Activated naive CD8-positive, alpha-beta T cell treated with anti-CD3 and anti-CD28 coated beads, Interleukin-2, amount 50 U/mL, for 24 hours (primary cell): ENCODE measurements around the gene RNLS.
"Not testable (repeated sequence)": the region's sequence is repeated elsewhere in the genome, so short reads cannot be mapped to it uniquely, and the experiment has no call there.

Experiments used
- ATAC-seq: fragments of 150-1000 bp; cut with Tn5 transposase; one replicate; pipeline ENCODE4 v1.10.0; 2021
- DNase-seq: peaks from one replicate; pipeline ENCODE4 v3.0.0; 2021
- H3K27ac Mint-ChIP-seq: one replicate; pipeline ENCODE4 v1.8.0; 2021; ENCODE audit warnings: mild to moderate bottlenecking, mixed read lengths
- H3K27me3 Mint-ChIP-seq: one replicate; pipeline ENCODE4 v1.8.0; 2021; ENCODE audit warnings: mixed read lengths
- H3K36me3 Mint-ChIP-seq: one replicate; pipeline ENCODE4 v1.8.0; 2021; ENCODE audit warnings: low read depth, mixed read lengths
- H3K4me1 Mint-ChIP-seq: one replicate; pipeline ENCODE4 v1.8.0; 2021; ENCODE audit warnings: mixed read lengths
- H3K4me3 Mint-ChIP-seq: one replicate; pipeline ENCODE4 v1.8.0; 2021; ENCODE audit warnings: mild to moderate bottlenecking, moderate library complexity, mixed read lengths
- H3K9me3 Mint-ChIP-seq: one replicate; pipeline ENCODE4 v1.8.0; 2021; ENCODE audit warnings: mixed read lengths

Gene RNLS

DNA sequence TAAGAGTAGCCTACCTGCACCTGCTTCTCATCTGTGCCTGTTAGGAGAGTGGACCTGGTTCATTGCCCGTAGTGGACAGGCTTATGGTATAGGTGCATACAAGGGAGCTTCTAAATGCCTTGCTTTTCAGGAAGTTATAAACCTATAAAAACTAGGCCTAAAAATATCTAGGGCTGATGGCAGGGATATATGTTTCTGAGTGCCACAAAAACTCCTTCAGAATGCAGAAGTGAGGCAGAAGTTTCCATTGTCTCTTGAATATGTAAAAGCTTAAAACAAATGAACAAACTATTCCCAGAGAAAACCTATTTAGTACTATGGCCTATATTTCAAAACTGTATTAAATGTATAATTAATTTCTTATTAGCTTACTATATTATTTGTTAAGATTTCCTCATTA lies 91.8 kb downstream of the RNLS start:
- H3K9me3 Mint-ChIP-seq, result peaks cover 3% of the 10 kb centered on the region
- H3K36me3 Mint-ChIP-seq, result no peaks in the 10 kb centered on the region
- no peaks in the 10 kb centered on the region for H3K27me3 Mint-ChIP-seq
- ATAC-seq (no peak), DNase-seq (no peak)
- no peak overlapping the region for H3K4me3 Mint-ChIP-seq
- no peak overlapping the region for H3K27ac Mint-ChIP-seq
- H3K4me1 Mint-ChIP-seq, result peaks cover 23% of the 10 kb centered on the region

DNA sequence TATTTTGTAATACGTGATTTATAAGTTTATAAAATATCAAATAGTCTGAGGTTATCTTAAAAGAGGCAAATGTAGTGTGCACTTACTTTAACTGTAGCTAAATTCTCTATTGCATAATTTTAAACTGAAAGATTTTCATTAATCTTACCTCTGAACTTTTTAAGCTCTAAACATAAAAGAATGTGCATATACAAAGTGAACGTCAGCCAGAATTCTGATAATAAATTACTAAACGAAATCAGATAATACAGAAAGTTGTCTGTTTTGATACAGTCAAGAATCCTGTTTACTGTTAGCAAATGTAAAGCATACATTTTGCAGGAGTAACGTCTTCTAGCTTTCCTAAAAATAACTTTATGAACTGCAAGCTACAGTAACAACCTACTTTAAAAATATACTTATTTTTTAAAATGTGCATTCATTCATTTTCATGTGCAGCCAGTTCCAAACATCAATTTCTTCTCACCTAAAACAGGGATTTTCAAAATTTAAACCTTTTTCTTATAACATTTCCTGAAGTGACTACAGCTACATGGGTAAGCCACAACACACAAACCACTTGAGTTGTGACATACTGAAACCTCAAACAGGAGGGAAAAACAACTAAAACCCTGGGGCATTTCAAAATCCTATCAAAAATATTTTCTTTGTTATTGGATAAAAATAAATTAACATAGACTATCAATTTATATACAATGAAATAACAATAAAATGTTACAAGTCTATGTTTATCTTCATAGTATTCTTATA lies 92.7 kb downstream of the RNLS start:
- ATAC-seq, result no peak
- DNase-seq, result no peak
- Mint-ChIP-seq H3K4me3 (no peak overlapping the region), H3K27me3 (no peaks in the 10 kb centered on the region), H3K36me3 (no peaks in the 10 kb centered on the region), H3K4me1 (peaks cover 17% of the 10 kb centered on the region), H3K9me3 (peaks cover 3% of the 10 kb centered on the region), H3K27ac (no peak overlapping the region)

DNA sequence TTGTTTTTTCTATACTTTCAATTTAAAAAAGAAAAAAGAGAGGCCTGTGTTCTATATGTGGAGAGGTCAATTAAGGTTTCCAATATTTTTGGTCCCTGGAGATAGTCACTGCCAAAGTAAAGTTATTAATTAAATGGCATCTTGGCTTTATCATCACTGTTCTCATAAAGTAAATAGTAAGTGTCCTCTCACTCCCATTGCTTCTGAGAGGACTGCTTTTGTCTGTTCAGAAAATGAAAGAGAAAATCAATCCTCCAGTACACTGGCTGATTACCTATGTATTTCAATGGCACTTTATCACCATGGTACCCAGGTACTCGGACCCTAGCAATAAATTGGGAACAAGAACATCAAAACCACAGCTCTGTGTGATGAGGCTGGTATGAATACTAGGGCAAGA lies 94.0 kb downstream of the RNLS start:
- no peaks in the 10 kb centered on the region for H3K27me3 Mint-ChIP-seq
- no peak for ATAC-seq

DNA sequence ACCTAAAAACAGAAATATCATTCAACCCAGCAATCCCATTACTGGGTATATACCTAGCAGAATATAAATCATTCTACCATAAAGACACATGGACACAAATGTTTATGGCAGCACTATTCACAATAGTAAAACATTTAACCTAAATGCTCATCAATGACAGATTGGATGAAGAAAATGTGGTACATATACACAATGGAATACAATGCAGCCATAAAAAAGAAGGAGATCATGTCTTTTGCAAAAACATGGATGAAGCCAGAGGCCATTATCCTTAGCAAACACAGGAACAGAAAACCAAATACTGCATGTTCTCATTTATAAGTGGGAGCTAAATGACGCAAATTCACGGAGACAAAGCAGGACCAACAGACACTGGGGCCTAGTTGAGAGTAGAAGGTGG lies 96.3 kb downstream of the RNLS start:
- not testable (repeated sequence) for H3K27me3 Mint-ChIP-seq, H3K9me3 Mint-ChIP-seq, H3K4me3 Mint-ChIP-seq, H3K36me3 Mint-ChIP-seq, ATAC-seq, DNase-seq, H3K27ac Mint-ChIP-seq
- H3K4me1 Mint-ChIP-seq, result peaks cover 10% of the 10 kb centered on the region

More for the DNA sequence above, 94.0 kb downstream of the RNLS start:
- Mint-ChIP-seq H3K4me3 (no peak overlapping the region), H3K4me1 (peaks cover 16% of the 10 kb centered on the region), H3K9me3 (peaks cover 3% of the 10 kb centered on the region), H3K36me3 (no peaks in the 10 kb centered on the region), H3K27ac (no peak overlapping the region)
- no peak for DNase-seq

DNA sequence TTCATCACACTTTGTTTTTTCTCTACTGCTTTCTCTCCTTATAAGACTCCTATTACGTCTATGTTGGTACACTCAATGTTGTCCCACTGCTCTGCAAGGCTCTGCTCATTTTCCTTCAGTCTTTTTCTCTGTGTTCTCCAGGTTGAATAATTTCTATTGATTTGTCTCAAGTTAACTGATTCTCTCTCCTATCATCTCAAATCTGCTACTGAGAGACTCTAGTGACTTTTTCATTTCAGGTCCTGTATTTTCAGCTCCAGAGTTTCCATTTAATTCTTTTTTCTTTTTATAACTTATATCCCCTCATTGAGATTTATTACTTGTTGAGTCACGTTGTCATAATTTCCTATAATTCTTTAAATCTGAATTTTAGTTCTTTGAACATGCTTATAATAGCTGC lies 100.9 kb downstream of the RNLS start:
- Mint-ChIP-seq H3K4me1 (no peaks in the 10 kb centered on the region), H3K9me3 (peaks cover 8% of the 10 kb centered on the region), H3K27ac (no peak overlapping the region), H3K36me3 (no peaks in the 10 kb centered on the region), H3K4me3 (no peak overlapping the region), H3K27me3 (no peaks in the 10 kb centered on the region)
- ATAC-seq (no peak), DNase-seq (no peak)

DNA sequence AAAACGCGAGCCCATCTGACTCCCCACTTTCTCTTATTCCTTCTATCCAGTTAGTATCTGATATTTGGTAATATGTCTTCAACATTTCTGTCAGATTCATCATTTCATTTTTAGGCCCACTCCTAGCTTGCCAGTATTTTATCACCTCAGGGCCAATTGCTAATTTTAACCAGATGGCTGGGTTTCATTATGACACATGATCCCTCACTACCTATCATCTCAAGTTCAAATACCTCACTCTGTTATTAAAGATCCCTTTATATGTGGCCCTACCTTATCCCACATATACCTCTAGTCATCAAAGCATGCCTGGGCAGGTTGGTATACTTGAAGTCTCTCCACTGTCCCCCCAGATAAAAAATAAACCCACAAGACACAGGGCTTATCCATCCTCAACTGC lies 104.9 kb downstream of the RNLS start:
- Mint-ChIP-seq H3K36me3 (no peaks in the 10 kb centered on the region), H3K27ac (no peak overlapping the region), H3K4me1 (no peaks in the 10 kb centered on the region), H3K9me3 (peaks cover 5% of the 10 kb centered on the region), H3K27me3 (no peaks in the 10 kb centered on the region), H3K4me3 (no peak overlapping the region)
- no peak for ATAC-seq
- DNase-seq, result no peak

DNA sequence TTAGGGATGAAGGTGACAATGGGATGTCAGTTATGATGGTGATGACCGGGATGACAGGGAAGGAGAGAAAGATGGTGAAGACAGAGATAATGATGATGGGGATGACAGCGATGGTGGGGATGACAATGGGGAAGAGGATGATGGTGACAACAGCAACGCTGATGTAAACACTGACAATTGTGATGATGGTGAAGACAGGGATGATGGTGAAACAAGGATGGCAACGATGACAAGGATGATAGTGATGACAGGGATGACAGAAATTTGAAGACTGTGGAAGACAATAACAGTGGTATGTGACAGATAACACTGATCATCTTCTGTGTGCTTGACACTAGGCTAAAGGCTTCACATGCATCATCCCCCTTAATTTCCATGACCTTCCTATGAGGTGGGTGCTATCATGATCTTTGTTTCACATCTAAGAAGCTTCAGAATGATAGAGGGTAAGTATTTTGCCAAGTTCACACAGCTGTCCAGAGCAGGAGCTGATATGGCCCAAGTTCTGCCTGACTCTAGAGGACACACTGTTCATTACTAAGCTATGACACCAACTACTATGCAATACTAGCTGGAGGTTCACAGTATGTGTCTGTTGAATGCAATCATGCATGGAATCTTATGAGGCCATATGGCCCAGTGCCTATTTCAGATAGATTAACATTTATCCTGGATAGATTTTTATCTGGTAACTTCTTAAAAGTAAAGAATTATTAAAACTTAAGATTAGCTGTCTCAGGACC lies 105.6 kb downstream of the RNLS start:
- no peaks in the 10 kb centered on the region for H3K27me3 Mint-ChIP-seq
- H3K27ac Mint-ChIP-seq, result no peak overlapping the region
- ATAC-seq, result no peak
- H3K4me3 Mint-ChIP-seq, result no peak overlapping the region
- no peak for DNase-seq
- no peaks in the 10 kb centered on the region for H3K4me1 Mint-ChIP-seq
- H3K9me3 Mint-ChIP-seq, result peaks cover 5% of the 10 kb centered on the region
- no peaks in the 10 kb centered on the region for H3K36me3 Mint-ChIP-seq

DNA sequence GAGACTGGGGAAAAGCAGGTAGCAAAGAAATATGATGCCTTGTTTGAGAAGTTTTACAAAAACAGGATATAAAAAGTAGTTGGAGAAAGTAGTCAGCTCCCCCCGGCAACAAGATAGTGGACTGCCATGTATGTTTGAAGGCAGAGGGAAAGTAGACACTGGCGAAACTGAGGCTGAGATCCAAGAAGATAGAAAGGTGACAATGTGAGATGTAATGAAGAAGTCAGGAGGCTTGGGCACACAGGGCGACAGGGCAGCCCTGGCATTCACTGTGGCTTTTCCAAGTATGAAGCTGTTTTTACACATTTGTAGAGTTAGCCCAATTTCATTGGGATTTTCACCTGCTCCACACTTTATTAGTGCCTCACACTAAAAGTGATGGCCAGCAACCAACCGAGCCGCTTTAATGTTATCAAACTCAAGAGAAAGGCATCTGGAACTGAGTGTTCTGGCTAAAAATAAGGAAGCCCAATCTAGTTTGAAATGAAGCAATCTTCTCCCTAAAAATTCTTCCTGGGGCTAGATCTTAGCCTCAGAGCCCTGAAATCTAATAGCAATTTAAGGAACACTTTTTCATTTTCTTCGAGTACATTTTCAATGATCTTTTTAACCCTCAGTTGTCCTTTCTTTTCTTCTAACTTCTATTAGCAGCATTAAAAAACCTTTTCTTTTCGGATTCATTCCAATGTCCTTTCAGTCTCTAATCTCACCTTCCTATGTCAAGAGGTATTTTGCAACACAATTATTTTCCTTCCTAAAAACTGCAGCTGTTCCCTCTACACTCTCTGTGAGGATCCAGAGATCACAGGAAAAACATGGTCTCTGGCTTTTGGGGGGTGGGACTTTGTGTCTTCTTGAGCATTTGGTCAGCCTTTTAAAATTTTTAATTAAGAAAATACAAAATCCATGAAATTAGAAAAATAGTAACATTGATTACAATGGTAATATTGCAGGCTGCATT lies 108.0 kb downstream of the RNLS start:
- ATAC-seq (no peak), DNase-seq (no peak)
- Mint-ChIP-seq H3K27me3 (no peaks in the 10 kb centered on the region), H3K36me3 (no peaks in the 10 kb centered on the region), H3K4me3 (no peak overlapping the region), H3K4me1 (no peaks in the 10 kb centered on the region), H3K27ac (no peak overlapping the region), H3K9me3 (no peaks in the 10 kb centered on the region)

DNA sequence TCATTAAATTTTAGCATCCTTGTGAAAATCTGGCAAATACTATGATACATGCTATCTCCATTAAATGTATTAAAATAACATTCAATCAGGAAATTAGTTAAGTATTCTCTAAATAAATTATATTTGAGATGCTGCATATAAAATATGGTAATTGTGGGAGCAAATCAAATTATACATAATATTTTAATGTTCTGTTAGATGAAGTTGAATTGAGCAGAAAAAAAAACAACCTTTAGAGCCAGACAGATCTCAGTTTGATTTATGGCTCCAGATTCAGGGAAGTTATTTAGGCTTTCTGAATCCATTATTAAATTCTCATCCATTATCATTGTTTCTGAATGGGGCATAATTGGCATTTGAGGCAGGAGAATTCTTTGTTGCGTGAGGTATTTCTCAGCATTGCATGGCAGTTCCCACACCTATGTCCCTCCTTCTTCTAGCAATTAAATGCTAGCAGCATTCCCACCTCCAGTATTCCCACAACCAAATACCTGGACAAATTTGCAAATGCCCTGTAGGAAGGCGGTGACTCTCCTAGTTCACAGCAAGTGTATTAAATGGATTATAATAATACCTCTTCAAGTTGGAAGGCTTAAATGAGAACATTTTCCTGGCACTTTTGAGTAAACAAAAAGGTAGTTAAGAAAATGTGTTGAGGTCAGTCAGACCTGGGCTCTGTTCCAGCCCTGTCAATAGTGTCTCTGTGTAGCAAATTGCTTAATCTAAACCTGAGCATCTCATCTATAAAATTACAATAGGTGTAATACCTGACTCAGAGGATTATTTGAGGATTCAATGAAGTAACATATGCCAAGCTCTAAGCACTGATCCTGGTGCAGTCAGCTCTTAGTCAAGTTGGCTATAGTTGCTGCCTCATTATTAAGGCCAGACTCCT lies 108.9 kb downstream of the RNLS start:
- Mint-ChIP-seq H3K9me3 (no peaks in the 10 kb centered on the region), H3K4me1 (no peaks in the 10 kb centered on the region), H3K36me3 (no peaks in the 10 kb centered on the region), H3K27ac (no peak overlapping the region), H3K27me3 (no peaks in the 10 kb centered on the region), H3K4me3 (no peak overlapping the region)
- ATAC-seq (no peak), DNase-seq (no peak)

DNA sequence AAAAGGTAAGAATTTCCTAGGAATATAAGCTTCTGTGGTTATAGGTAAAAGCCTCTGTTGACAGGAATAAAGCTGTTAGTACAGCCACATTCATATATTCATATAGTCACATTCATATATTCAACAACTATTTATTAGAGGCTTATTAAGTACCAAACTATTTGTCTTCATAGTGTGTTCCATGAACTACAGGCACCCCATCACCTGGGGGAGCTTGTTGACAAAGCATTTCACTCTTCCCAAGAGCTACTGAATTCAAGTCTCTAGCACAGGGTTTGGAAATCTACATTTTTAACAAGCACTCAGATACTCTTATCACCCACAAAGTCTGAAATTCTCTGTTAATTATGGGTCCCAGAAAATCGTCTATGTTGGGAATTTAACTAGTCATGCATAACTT lies 110.6 kb downstream of the RNLS start:
- no peaks in the 10 kb centered on the region for H3K36me3 Mint-ChIP-seq
- H3K4me1 Mint-ChIP-seq, result no peaks in the 10 kb centered on the region
- no peaks in the 10 kb centered on the region for H3K27me3 Mint-ChIP-seq
- no peak overlapping the region for H3K27ac Mint-ChIP-seq
- no peak overlapping the region for H3K4me3 Mint-ChIP-seq
- ATAC-seq (no peak), DNase-seq (no peak)
- no peaks in the 10 kb centered on the region for H3K9me3 Mint-ChIP-seq

DNA sequence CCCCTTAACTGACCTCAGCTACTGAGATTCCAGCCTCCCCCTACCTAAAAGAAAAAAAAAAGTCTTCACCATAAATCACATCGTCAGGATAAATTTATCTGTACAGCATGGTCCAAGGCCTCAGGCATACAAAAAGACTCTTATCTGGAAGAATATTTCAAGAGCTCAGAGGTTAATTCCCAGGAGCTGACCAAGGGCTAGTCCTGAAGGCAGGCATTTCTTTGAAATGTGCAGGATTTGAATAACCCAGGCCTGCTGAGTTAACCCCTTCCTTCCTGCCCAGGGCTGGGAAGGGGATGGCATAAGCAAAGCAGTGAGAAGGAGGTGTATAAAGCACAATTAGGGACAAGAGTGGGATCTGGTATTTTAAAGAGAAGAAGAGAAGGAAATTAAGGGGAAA lies 111.2 kb downstream of the RNLS start:
- DNase-seq (no peak), ATAC-seq (no peak)
- H3K27me3 Mint-ChIP-seq, result no peaks in the 10 kb centered on the region
- H3K4me3 Mint-ChIP-seq, result no peak overlapping the region
- H3K27ac Mint-ChIP-seq, result no peak overlapping the region
- no peaks in the 10 kb centered on the region for H3K9me3 Mint-ChIP-seq
- H3K36me3 Mint-ChIP-seq, result no peaks in the 10 kb centered on the region
- H3K4me1 Mint-ChIP-seq, result no peaks in the 10 kb centered on the region

DNA sequence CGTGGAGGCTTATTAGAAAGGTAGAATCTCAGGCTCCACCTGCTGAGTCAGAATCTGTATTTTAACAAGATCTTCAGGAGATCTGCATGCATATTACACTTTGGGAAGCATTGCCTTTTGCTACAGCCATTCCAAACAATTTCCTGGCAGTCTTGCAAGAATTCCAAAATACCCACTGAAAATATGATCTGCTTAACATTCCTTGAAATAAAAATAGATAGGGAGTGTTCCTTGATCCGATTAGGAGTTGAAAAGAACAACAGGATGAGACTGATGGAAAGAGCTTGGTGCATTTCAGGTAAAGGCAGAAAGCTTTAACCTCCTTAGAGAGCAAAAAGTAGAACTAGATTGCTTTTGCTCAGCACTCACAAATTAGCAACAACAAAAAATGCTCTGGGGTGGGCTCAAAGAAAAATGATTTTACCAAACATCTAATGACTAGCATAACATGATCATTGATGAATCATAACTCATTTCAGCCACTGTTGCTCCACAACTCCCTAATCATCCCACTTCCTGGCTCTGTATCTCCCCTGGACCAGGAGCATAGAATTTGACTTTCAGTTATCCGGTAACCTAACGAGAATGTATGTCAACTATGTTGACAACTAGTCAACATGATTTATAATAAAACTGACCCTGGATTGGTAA lies 115.2 kb downstream of the RNLS start:
- no peak overlapping the region for H3K4me3 Mint-ChIP-seq
- no peak for DNase-seq
- no peak overlapping the region for H3K27ac Mint-ChIP-seq
- ATAC-seq, result no peak
- no peaks in the 10 kb centered on the region for H3K36me3 Mint-ChIP-seq
- no peaks in the 10 kb centered on the region for H3K9me3 Mint-ChIP-seq
- H3K27me3 Mint-ChIP-seq, result no peaks in the 10 kb centered on the region
- no peaks in the 10 kb centered on the region for H3K4me1 Mint-ChIP-seq

DNA sequence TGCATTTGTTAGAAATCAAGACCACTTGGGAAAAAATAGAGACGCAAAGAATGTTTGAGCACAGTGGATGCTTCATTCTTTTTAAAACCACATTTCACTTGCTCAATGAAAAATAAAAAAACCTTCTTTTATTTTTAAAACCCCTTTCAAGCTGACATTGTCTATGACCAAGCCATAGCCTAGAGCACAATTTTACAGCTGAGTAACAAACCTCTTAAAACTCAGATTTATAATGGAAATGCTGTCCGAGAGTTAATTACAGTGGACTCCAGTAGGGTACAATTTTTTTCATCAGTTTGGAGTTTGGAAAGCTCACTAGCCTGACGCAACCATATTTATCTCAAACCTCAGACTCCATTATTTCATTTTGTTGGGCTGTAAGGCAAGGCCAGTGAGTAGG lies 116.3 kb downstream of the RNLS start:
- no peaks in the 10 kb centered on the region for H3K36me3 Mint-ChIP-seq
- no peak for DNase-seq
- no peaks in the 10 kb centered on the region for H3K9me3 Mint-ChIP-seq

More for the DNA sequence above, 116.3 kb downstream of the RNLS start:
- H3K27ac Mint-ChIP-seq, result no peak overlapping the region
- H3K4me3 Mint-ChIP-seq, result no peak overlapping the region
- no peaks in the 10 kb centered on the region for H3K27me3 Mint-ChIP-seq
- no peaks in the 10 kb centered on the region for H3K4me1 Mint-ChIP-seq
- ATAC-seq, result no peak
